H1 (cell line): ENCODE measurements around the gene GCLC.
A peak's percentile ranks its signal among the peaks of the same experiment; 100 is the strongest.

Experiments
- EZH2 ChIP-seq: fragments of 200-600 bp; sonication (generic); IDR thresholded peaks from 2 replicates; pipeline ENCODE4 v1.7.1; 2012; ENCODE audit warnings: low read depth, mild to moderate bottlenecking, moderate library complexity, low read length, inconsistent platforms; ENCODE audit not compliant: severe bottlenecking
- GABPA ChIP-seq: IDR thresholded peaks from 2 replicates; pipeline ENCODE4 v1.6.1; 2011; ENCODE audit warnings: mild to moderate bottlenecking, low read length, moderate library complexity, borderline replicate concordance; ENCODE audit not compliant: insufficient read depth
- RFX5 ChIP-seq: IDR thresholded peaks from 2 replicates; pipeline ENCODE4 v1.6.1; 2011; ENCODE audit warnings: low read depth, low read length, improper control_type of control experiment, borderline replicate concordance
- TAF1 ChIP-seq: IDR thresholded peaks from 2 replicates; pipeline ENCODE4 v1.6.1; 2011; ENCODE audit warnings: mild to moderate bottlenecking, low read depth, low read length
- TBP ChIP-seq: IDR thresholded peaks from 2 replicates; pipeline ENCODE4 v1.6.1; 2011; ENCODE audit warnings: low read depth, low read length, improper control_type of control experiment
- TF ChIP-seq, protein P1 (sequence below): IDR thresholded peaks from 2 replicates; pipeline ENCODE4 v1.6.1; 2012; ENCODE audit warnings: low read length, inconsistent platforms
- TF ChIP-seq, protein P2 (sequence below): IDR thresholded peaks from 2 replicates; pipeline ENCODE4 v1.6.1; 2011; ENCODE audit warnings: low read depth, mild to moderate bottlenecking, low read length; ENCODE audit not compliant: insufficient read depth
- TF ChIP-seq, protein P3 (sequence below), 3 experiments: IDR thresholded peaks; 1 replicate in 2 of 3; 2 replicates in 1 of 3; pipeline versions ENCODE4 v1.5.1 to v1.6.1; 2011; ENCODE audit warnings: low read length in 3 of 3, mild to moderate bottlenecking in 3 of 3, inconsistent platforms in 2 of 3, low read depth in 1 of 3, moderate library complexity in 1 of 3; ENCODE audit not compliant: insufficient read depth in 1 of 3; ENCODE audit errors: control extremely low read depth in 1 of 3

DNA sequence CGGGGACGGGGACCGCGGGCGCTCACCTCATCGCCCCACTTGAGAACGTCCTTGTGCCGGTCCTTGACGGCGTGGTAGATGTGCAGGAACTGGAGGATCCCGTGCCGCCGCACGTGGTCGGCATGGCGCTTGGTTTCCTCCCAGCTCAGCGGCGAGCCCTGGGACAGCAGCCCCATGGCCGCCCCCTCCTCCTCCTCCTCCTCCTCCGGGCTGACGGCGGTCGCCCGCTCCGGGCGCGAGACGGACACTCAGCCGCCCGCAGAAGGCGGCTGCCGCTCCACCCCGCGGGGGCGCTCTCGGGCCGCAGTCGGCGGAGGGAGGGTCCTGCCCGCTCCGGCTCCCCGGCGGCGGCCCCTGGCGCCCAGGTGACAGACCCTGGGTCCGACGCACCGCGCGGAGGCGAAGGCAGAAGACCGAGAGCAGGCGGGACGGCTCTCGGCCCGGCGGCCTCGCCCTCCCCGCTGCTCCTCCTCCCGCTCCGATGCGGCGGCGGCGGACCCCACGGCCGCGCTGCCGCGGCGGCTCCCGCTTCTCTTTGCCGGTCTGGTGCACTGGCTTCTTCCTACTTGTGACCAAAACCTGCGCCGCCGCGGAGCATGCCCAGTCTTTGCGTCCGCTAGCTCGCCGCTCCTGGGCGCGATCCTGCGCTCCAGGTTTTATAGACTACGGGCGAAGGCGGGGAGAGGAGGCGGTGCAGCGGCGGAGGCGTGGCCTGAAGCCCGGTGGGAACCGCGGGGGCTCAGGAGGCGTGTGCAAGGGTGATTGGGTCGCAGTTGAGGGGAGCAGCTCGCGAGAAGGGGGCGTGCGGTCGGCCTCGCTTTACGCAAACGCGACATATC is at the start of gene GCLC:
- TF ChIP-seq GABPA (no peak), RFX5 (peak; percentile 52; the same call in 1 of the 2 replicates), EZH2 (no peak), TAF1 (peak; percentile 76), TBP (peak; percentile 88)
- TF ChIP-seq, protein P1, sequence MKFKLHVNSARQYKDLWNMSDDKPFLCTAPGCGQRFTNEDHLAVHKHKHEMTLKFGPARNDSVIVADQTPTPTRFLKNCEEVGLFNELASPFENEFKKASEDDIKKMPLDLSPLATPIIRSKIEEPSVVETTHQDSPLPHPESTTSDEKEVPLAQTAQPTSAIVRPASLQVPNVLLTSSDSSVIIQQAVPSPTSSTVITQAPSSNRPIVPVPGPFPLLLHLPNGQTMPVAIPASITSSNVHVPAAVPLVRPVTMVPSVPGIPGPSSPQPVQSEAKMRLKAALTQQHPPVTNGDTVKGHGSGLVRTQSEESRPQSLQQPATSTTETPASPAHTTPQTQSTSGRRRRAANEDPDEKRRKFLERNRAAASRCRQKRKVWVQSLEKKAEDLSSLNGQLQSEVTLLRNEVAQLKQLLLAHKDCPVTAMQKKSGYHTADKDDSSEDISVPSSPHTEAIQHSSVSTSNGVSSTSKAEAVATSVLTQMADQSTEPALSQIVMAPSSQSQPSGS = 0 out of 2 replicates have a peak, but pooled peaks have one; percentile 69
- TF ChIP-seq, protein P2, sequence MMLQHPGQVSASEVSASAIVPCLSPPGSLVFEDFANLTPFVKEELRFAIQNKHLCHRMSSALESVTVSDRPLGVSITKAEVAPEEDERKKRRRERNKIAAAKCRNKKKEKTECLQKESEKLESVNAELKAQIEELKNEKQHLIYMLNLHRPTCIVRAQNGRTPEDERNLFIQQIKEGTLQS = no peak
- TF ChIP-seq, protein P3, sequence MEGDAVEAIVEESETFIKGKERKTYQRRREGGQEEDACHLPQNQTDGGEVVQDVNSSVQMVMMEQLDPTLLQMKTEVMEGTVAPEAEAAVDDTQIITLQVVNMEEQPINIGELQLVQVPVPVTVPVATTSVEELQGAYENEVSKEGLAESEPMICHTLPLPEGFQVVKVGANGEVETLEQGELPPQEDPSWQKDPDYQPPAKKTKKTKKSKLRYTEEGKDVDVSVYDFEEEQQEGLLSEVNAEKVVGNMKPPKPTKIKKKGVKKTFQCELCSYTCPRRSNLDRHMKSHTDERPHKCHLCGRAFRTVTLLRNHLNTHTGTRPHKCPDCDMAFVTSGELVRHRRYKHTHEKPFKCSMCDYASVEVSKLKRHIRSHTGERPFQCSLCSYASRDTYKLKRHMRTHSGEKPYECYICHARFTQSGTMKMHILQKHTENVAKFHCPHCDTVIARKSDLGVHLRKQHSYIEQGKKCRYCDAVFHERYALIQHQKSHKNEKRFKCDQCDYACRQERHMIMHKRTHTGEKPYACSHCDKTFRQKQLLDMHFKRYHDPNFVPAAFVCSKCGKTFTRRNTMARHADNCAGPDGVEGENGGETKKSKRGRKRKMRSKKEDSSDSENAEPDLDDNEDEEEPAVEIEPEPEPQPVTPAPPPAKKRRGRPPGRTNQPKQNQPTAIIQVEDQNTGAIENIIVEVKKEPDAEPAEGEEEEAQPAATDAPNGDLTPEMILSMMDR (IDR thresholded peaks at IDR 0.05; ENCODE audit: control extremely low read depth in 1 of 3, insufficient read depth in 1 of 3, low read depth in 1 of 3, low read length in 3 of 3) = peak; percentile 55 to 81 (median 70)
